Natural killer cell (primary cell): ENCODE measurements around the gene ODAD3. TPM values are rescaled to one million over a fixed set of nuclear protein-coding genes. Genes with fewer than 3 reads are reported as not detected.
"Not testable (repeated sequence)": the region's sequence is repeated elsewhere in the genome, so short reads cannot be mapped to it uniquely, and the experiment has no call there.

Experiments used
- ATAC-seq, 3 donors: fragments of 150-1000 bp in 2 of 3; fragments of 200-7000 bp in 1 of 3; cut with Tn5 transposase; 1 replicate in 1 of 3; 2 replicates in 2 of 3; pipeline ENCODE4 v1.10.0; 2021; ENCODE audit warnings: mild to moderate bottlenecking in 2 of 3, moderate library complexity in 2 of 3
- DNase-seq, 2 donors: peaks; one replicate each; pipeline versions ENCODE4 v3.0.0 to v3.0.0-alpha.2; 2013 to 2021; ENCODE audit warnings: mixed read lengths in 1 of 2
- H3K27ac ChIP-seq: one replicate; pipeline ENCODE4 v1.5.1; 2013; ENCODE audit warnings: mild to moderate bottlenecking, low read length
- H3K27me3 ChIP-seq: one replicate; pipeline ENCODE4 v1.6.1; 2013; ENCODE audit warnings: low read length; ENCODE audit not compliant: control insufficient read depth, insufficient read depth
- H3K36me3 ChIP-seq: one replicate; pipeline ENCODE4 v1.6.1; 2013; ENCODE audit warnings: low read length; ENCODE audit not compliant: control insufficient read depth, insufficient read depth
- H3K4me1 ChIP-seq: one replicate; pipeline ENCODE4 v1.6.1; 2013; ENCODE audit warnings: low read length; ENCODE audit not compliant: control insufficient read depth, insufficient read depth
- H3K4me3 ChIP-seq: one replicate; pipeline ENCODE4 v1.5.1; 2013; ENCODE audit warnings: low read length
- H3K9me3 ChIP-seq: one replicate; pipeline ENCODE4 v1.6.1; 2013; ENCODE audit warnings: low read length; ENCODE audit not compliant: control insufficient read depth, insufficient read depth
- H3K27ac Mint-ChIP-seq, 2 donors: one replicate each; pipeline ENCODE4 v1.8.0; 2022; ENCODE audit warnings: mild to moderate bottlenecking in 2 of 2, mixed read lengths in 2 of 2, moderate library complexity in 1 of 2
- H3K27me3 Mint-ChIP-seq, 2 donors: one replicate each; pipeline ENCODE4 v1.8.0; 2022; ENCODE audit warnings: low read depth in 2 of 2, mixed read lengths in 2 of 2
- H3K36me3 Mint-ChIP-seq: one replicate; pipeline ENCODE4 v1.8.0; 2022; ENCODE audit warnings: mixed read lengths
- H3K4me1 Mint-ChIP-seq, 2 donors: one replicate each; pipeline ENCODE4 v1.8.0; 2022; ENCODE audit warnings: mixed read lengths in 2 of 2
- H3K4me3 Mint-ChIP-seq: one replicate; pipeline ENCODE4 v1.8.0; 2022; ENCODE audit warnings: mild to moderate bottlenecking, moderate library complexity, mixed read lengths
- H3K9me3 Mint-ChIP-seq, 2 donors: one replicate each; pipeline ENCODE4 v1.8.0; 2022; ENCODE audit warnings: mixed read lengths in 2 of 2
- CTCF ChIP-seq: fragments of 200-600 bp; IDR thresholded peaks from one replicate; pipeline ENCODE4 v1.8.0; 2022; ENCODE audit warnings: antibody characterized with exemption
- WGBS: methylation state at CpG from one replicate; pipeline ENCODE4 v1.1.7; 2013; ENCODE audit warnings: missing lambda C conversion rate; ENCODE audit not compliant: insufficient coverage; 5-methylcytosine and 5-hydroxymethylcytosine counted together
- intact Hi-C: fragments of 100-400 bp; cut with micrococcal nuclease; formaldehyde crosslinking; loops from one replicate; pipeline ENCODE4 v1.14.2; 2022
- total RNA-seq, 4 donors: library from RNA; stranded (reverse); fragments of 120-200 nt in 1 of 4; gene quantifications; one replicate each; pipeline versions ENCODE4 v1.2.3 to v1.2.4, GENCODE V29; 2013 to 2022

The ODAD3 gene
- total RNA-seq, 3 donors from 2014 or later (not counting 1 experiment from before 2014, with no cell fraction given): not detected

- Histone ChIP-seq H3K4me1 (peaks cover 33% of the 10 kb centered on the region), H3K4me3 (no peak overlapping the region), H3K27me3 (peaks cover 24% of the 10 kb centered on the region), H3K27ac (no peak overlapping the region), H3K9me3 (no peaks in the 10 kb centered on the region), H3K36me3 (peaks cover 2% of the 10 kb centered on the region)
- intact Hi-C loops: no loop called here
- ATAC-seq (no peak), DNase-seq (peak in 1 of 2 donors; percentile 39)
- WGBS: 28% methylated on average over 62 of the region's 62 CpGs
- H3K36me3 Mint-ChIP-seq: no peaks in the 10 kb centered on the region
- no peak for TF ChIP-seq CTCF
- H3K9me3 Mint-ChIP-seq: no peaks in the 10 kb centered on the region
- H3K27me3 Mint-ChIP-seq: peaks cover 29 to 31% of the 10 kb centered on the region in 2 donors
- H3K4me3 Mint-ChIP-seq: peak overlapping the region; percentile 22
- H3K27ac Mint-ChIP-seq: no peak overlapping the region
- H3K4me1 Mint-ChIP-seq: peaks cover 15 to 24% of the 10 kb centered on the region in 2 donors
Measured at GRCh38 chr19:11479090-11479897, 44.4 kb upstream of the ODAD3 start.

GRCh38 chr19:11478167-11479089 is 43.5 kb upstream of the ODAD3 start:
- ATAC-seq: no peak
- H3K36me3 Mint-ChIP-seq: no peaks in the 10 kb centered on the region
- peaks cover 33% of the 10 kb centered on the region for H3K4me1 ChIP-seq
- no peak overlapping the region for H3K27ac ChIP-seq
- DNase-seq: no peak
- no peak overlapping the region for H3K27ac Mint-ChIP-seq
- H3K36me3 ChIP-seq: no peaks in the 10 kb centered on the region
- no peaks in the 10 kb centered on the region for H3K9me3 ChIP-seq
- H3K4me1 Mint-ChIP-seq: peaks cover 15 to 24% of the 10 kb centered on the region in 2 donors
- H3K27me3 Mint-ChIP-seq: peaks cover 29 to 31% of the 10 kb centered on the region in 2 donors
- TF ChIP-seq CTCF: no peak
- intact Hi-C loops: no loop called here
- peaks cover 24% of the 10 kb centered on the region for H3K27me3 ChIP-seq
- H3K9me3 Mint-ChIP-seq: no peaks in the 10 kb centered on the region
- 50% methylated on average over 19 of the region's 19 CpGs for WGBS
- no peak overlapping the region for H3K4me3 Mint-ChIP-seq
- no peak overlapping the region for H3K4me3 ChIP-seq

- 85% methylated on average over 7 of the region's 8 CpGs for WGBS
- peaks cover 21 to 25% of the 10 kb centered on the region in 2 donors for H3K27me3 Mint-ChIP-seq
Measured at GRCh38 chr19:11475861-11476260, 40.9 kb upstream of the ODAD3 start.

GRCh38 chr19:11475343-11475742 is 40.4 kb upstream of the ODAD3 start:
- DNase-seq, H3K9me3 Mint-ChIP-seq, H3K4me3 ChIP-seq, H3K9me3 ChIP-seq, ATAC-seq, H3K4me1 Mint-ChIP-seq, H3K4me3 Mint-ChIP-seq, H3K27me3 ChIP-seq, H3K27ac ChIP-seq, H3K36me3 Mint-ChIP-seq, H3K36me3 ChIP-seq, intact Hi-C loops, H3K27ac Mint-ChIP-seq: not testable (repeated sequence)
- peaks cover 21 to 25% of the 10 kb centered on the region in 2 donors for H3K27me3 Mint-ChIP-seq
- peaks cover 10% of the 10 kb centered on the region for H3K4me1 ChIP-seq
- WGBS: 92% methylated on average over 3 of the region's 3 CpGs

More at GRCh38 chr19:11475861-11476260, 40.9 kb upstream of the ODAD3 start:
- H3K4me3 Mint-ChIP-seq: no peak overlapping the region
- DNase-seq (no peak), ATAC-seq (no peak)
- H3K27ac ChIP-seq: no peak overlapping the region
- no peak overlapping the region for H3K27ac Mint-ChIP-seq
- no peaks in the 10 kb centered on the region for H3K36me3 Mint-ChIP-seq
- H3K9me3 ChIP-seq: no peaks in the 10 kb centered on the region
- peaks cover 10% of the 10 kb centered on the region for H3K27me3 ChIP-seq
- no peak overlapping the region for H3K4me3 ChIP-seq
- no peaks in the 10 kb centered on the region for H3K36me3 ChIP-seq
- H3K4me1 Mint-ChIP-seq: peaks cover 0 to 8% of the 10 kb centered on the region in 2 donors
- intact Hi-C loops: no loop called here
- no peak for TF ChIP-seq CTCF
- H3K9me3 Mint-ChIP-seq: no peaks in the 10 kb centered on the region
- H3K4me1 ChIP-seq: peaks cover 11% of the 10 kb centered on the region
